ENCODE measurements around the gene ITGA1.

GRCh38 chr5:52822437-52822836, 34.7 kb downstream of the ITGA1 start:
- no peak for TF ChIP-seq CTCF (IDR thresholded peaks at IDR 0.05)
- TF ChIP-seq POLR2A (IDR thresholded peaks at IDR 0.05; ENCODE audit: low read depth), result no peak
